Measurements from ENCODE around the gene COL23A1. TPM values are rescaled to one million over a fixed set of nuclear protein-coding genes. Genes with fewer than 3 reads are reported as not detected.

COL23A1 gene
- total RNA-seq, 1 donor from 2014 or later = 16.5 TPM

GRCh38 chr5:178348356-178349074 is 241.7 kb downstream of the COL23A1 start:
- intact Hi-C loops (cut with DNase I) = no loop called here
- DNase-seq (ENCODE audit: low spot score) = no peak

- DNase-seq (ENCODE audit: low spot score) = no peak
- intact Hi-C loops (cut with DNase I) = no loop called here
Observed at GRCh38 chr5:178347956-178348355, 242.2 kb downstream of the COL23A1 start.

- intact Hi-C loops (cut with DNase I) = no loop called here
- DNase-seq (ENCODE audit: low spot score) = no peak
Observed at GRCh38 chr5:178346607-178347334, 243.4 kb downstream of the COL23A1 start.

GRCh38 chr5:178343306-178343705 is 246.9 kb downstream of the COL23A1 start:
- DNase-seq (ENCODE audit: low spot score) = no peak
- intact Hi-C loops (cut with DNase I) = no loop called here

GRCh38 chr5:178341851-178342140 is 248.4 kb downstream of the COL23A1 start:
- intact Hi-C loops (cut with DNase I) = no loop called here
- no peak for DNase-seq (ENCODE audit: low spot score)

GRCh38 chr5:178341091-178341850 is 248.9 kb downstream of the COL23A1 start:
- intact Hi-C loops (cut with DNase I) = no loop called here
- peak; percentile 36 for DNase-seq (ENCODE audit: low spot score)

- intact Hi-C loops (cut with DNase I) = no loop called here
- peak; percentile 44 for DNase-seq (ENCODE audit: low spot score)
Observed at GRCh38 chr5:178340637-178341036, 249.6 kb downstream of the COL23A1 start.

- intact Hi-C loops (cut with DNase I) = no loop called here
- DNase-seq (ENCODE audit: low spot score) = peak; percentile 17
Observed at GRCh38 chr5:178340187-178340586, 250.0 kb downstream of the COL23A1 start.

GRCh38 chr5:178339272-178339671 is 250.9 kb downstream of the COL23A1 start:
- DNase-seq (ENCODE audit: low spot score) = peak; percentile 14
- intact Hi-C loops (cut with DNase I) = no loop called here

- peak; percentile 39 for DNase-seq (ENCODE audit: low spot score)
- intact Hi-C loops (cut with DNase I) = no loop called here
Observed at GRCh38 chr5:178338750-178339144, 251.4 kb downstream of the COL23A1 start.

GRCh38 chr5:178338126-178338749 is 252.0 kb downstream of the COL23A1 start:
- peak; percentile 55 for DNase-seq (ENCODE audit: low spot score)

GRCh38 chr5:178337334-178337741 is 252.9 kb downstream of the COL23A1 start:
- intact Hi-C loops (cut with DNase I) = no loop called here
- DNase-seq (ENCODE audit: low spot score) = peak; percentile 70

More at GRCh38 chr5:178338126-178338749, 252.0 kb downstream of the COL23A1 start:
- intact Hi-C loops (cut with DNase I) = no loop called here

GRCh38 chr5:178336889-178337288 is 253.3 kb downstream of the COL23A1 start:
- DNase-seq (ENCODE audit: low spot score) = peak; percentile 63
- intact Hi-C loops (cut with DNase I) = no loop called here

- intact Hi-C loops (cut with DNase I) = no loop called here
- peak; percentile 41 for DNase-seq (ENCODE audit: low spot score)
Observed at GRCh38 chr5:178335302-178336030, 254.7 kb downstream of the COL23A1 start.

- DNase-seq (ENCODE audit: low spot score) = peak; percentile 77
- intact Hi-C loops (cut with DNase I) = loop anchor here (5.0 kb wide), 1 partner anchor 202 kb away; no protein-coding TSS in a partner anchor
Observed at GRCh38 chr5:178334861-178335260, 255.3 kb downstream of the COL23A1 start.

- peak; percentile 69 for DNase-seq (ENCODE audit: low spot score)
- intact Hi-C loops (cut with DNase I) = loop anchor here (5.0 kb wide), 1 partner anchor 203 kb away; no protein-coding TSS in a partner anchor
Observed at GRCh38 chr5:178333821-178334481, 256.2 kb downstream of the COL23A1 start.

GRCh38 chr5:178332210-178332641 is 258.0 kb downstream of the COL23A1 start:
- DNase-seq (ENCODE audit: low spot score) = no peak
- intact Hi-C loops (cut with DNase I) = loop anchor here (5.0 kb wide), 1 partner anchor 205 kb away; no protein-coding TSS in a partner anchor

- intact Hi-C loops (cut with DNase I) = loop anchor here (2.0 to 5.0 kb wide), 2 partner anchors 97 to 206 kb away; no protein-coding TSS in a partner anchor
- no peak for DNase-seq (ENCODE audit: low spot score)
Observed at GRCh38 chr5:178331491-178331996, 258.6 kb downstream of the COL23A1 start.
